SJCRH30 (cell line): ENCODE results near the gene STH. TPM values are rescaled to one million over a fixed set of nuclear protein-coding genes. Genes with fewer than 3 reads are reported as not detected.
"Not testable (repeated sequence)": the region's sequence is repeated elsewhere in the genome, so short reads cannot be mapped to it uniquely, and the experiment has no call there.

ENCODE experiments used
- DNase-seq, 2 experiments: peaks; one replicate each; pipeline ENCODE4 v3.0.0-alpha.2; 2015 to 2020
- H3K27ac ChIP-seq: fragments of 250-450 bp; sonication (Bioruptor Pico); 2 replicates; pipeline ENCODE4 v1.5.1; 2020; ENCODE audit warnings: mild to moderate bottlenecking, moderate library complexity
- H3K27me3 ChIP-seq: fragments of 250-450 bp; sonication (Bioruptor Pico); 2 replicates; pipeline ENCODE4 v1.5.1; 2020; ENCODE audit warnings: mild to moderate bottlenecking, moderate library complexity
- H3K36me3 ChIP-seq: fragments of 250-450 bp; sonication (Bioruptor Pico); 2 replicates; pipeline ENCODE4 v1.5.1; 2020; ENCODE audit warnings: mild to moderate bottlenecking, moderate library complexity
- H3K4me1 ChIP-seq: fragments of 250-450 bp; sonication (Bioruptor Pico); 2 replicates; pipeline ENCODE4 v1.5.1; 2020; ENCODE audit warnings: mild to moderate bottlenecking, moderate library complexity
- H3K4me3 ChIP-seq: fragments of 250-450 bp; sonication (Bioruptor Pico); 2 replicates; pipeline ENCODE4 v1.5.1; 2020; ENCODE audit warnings: mild to moderate bottlenecking, moderate library complexity
- H3K9me3 ChIP-seq: fragments of 250-450 bp; sonication (Bioruptor Pico); replicated peaks from 2 replicates; pipeline ENCODE4 v1.5.1; 2020; ENCODE audit warnings: mild to moderate bottlenecking, moderate library complexity
- total RNA-seq: library from RNA; depleted of rRNA; stranded (reverse); fragments of >200 nt; shearing (Covaris generic); gene quantifications from 2 replicates; pipeline ENCODE4 v1.2.3, GENCODE V29; 2014; rRNA removed

The STH gene
- 0.43 TPM in 1 of 2 replicates, not detected in the other for total RNA-seq

- H3K9me3 ChIP-seq: no peaks in the 10 kb centered on the region
- DNase-seq: no peak
- no peak within 1 kb of the TSS for H3K27ac ChIP-seq
- H3K27me3 ChIP-seq: no peaks in the 10 kb centered on the region
- H3K4me1 ChIP-seq: peaks cover 4% of the 10 kb centered on the region; the same call in 1 of the 2 replicates
- H3K36me3 ChIP-seq: no peaks in the 10 kb centered on the region
- no peak within 1 kb of the TSS for H3K4me3 ChIP-seq
These were observed at the start of gene STH for GRCh38 chr17:45998987-45999899. TSS of gene STH (plus strand) at chr17:45999250. CDS start at chr17:45999280, 30 bp downstream.

- H3K27ac ChIP-seq: no peak overlapping the region
- H3K9me3 ChIP-seq: no peaks in the 10 kb centered on the region
- H3K36me3 ChIP-seq: no peaks in the 10 kb centered on the region
- H3K4me3 ChIP-seq: no peak overlapping the region
- no peaks in the 10 kb centered on the region for H3K4me1 ChIP-seq
- peaks cover 4% of the 10 kb centered on the region; the same call in 1 of the 2 replicates for H3K27me3 ChIP-seq
- no peak for DNase-seq
These were observed 49.2 kb upstream of the STH start for GRCh38 chr17:45949755-45950320.

GRCh38 chr17:45950888-45951287 is 48.2 kb upstream of the STH start:
- Histone ChIP-seq H3K27me3 (peaks cover 4% of the 10 kb centered on the region; the same call in 1 of the 2 replicates), H3K4me3 (no peak overlapping the region), H3K36me3 (no peaks in the 10 kb centered on the region), H3K9me3 (no peaks in the 10 kb centered on the region), H3K27ac (no peak overlapping the region), H3K4me1 (no peaks in the 10 kb centered on the region)
- DNase-seq: no peak

- Histone ChIP-seq H3K9me3 (no peaks in the 10 kb centered on the region), H3K4me1 (no peaks in the 10 kb centered on the region), H3K4me3 (no peak overlapping the region), H3K27me3 (peaks cover 4% of the 10 kb centered on the region; the same call in 1 of the 2 replicates), H3K27ac (no peak overlapping the region), H3K36me3 (no peaks in the 10 kb centered on the region)
- no peak for DNase-seq
These were observed 47.6 kb upstream of the STH start for GRCh38 chr17:45951403-45951802.

- no peak for DNase-seq
- peaks cover 4% of the 10 kb centered on the region; the same call in 1 of the 2 replicates for H3K27me3 ChIP-seq
- H3K27ac ChIP-seq: no peak overlapping the region
- H3K9me3 ChIP-seq: no peaks in the 10 kb centered on the region
- no peaks in the 10 kb centered on the region for H3K36me3 ChIP-seq
- H3K4me3 ChIP-seq: no peak overlapping the region
- H3K4me1 ChIP-seq: no peaks in the 10 kb centered on the region
These were observed 47.1 kb upstream of the STH start for GRCh38 chr17:45951941-45952340.

GRCh38 chr17:45952814-45953320 is 46.2 kb upstream of the STH start:
- no peak for DNase-seq
- Histone ChIP-seq H3K4me1 (no peaks in the 10 kb centered on the region), H3K36me3 (no peaks in the 10 kb centered on the region), H3K9me3 (no peaks in the 10 kb centered on the region), H3K4me3 (no peak overlapping the region), H3K27ac (no peak overlapping the region), H3K27me3 (peaks cover 4% of the 10 kb centered on the region; the same call in 1 of the 2 replicates)

GRCh38 chr17:45953561-45953960 is 45.5 kb upstream of the STH start:
- Histone ChIP-seq H3K27ac (no peak overlapping the region), H3K27me3 (peaks cover 4% of the 10 kb centered on the region; the same call in 1 of the 2 replicates), H3K4me1 (no peaks in the 10 kb centered on the region), H3K4me3 (no peak overlapping the region), H3K9me3 (no peaks in the 10 kb centered on the region), H3K36me3 (no peaks in the 10 kb centered on the region)
- no peak for DNase-seq

GRCh38 chr17:45954914-45955313 is 44.1 kb upstream of the STH start:
- H3K4me1 ChIP-seq: no peaks in the 10 kb centered on the region
- H3K9me3 ChIP-seq: no peaks in the 10 kb centered on the region
- H3K27me3 ChIP-seq: no peaks in the 10 kb centered on the region
- H3K36me3 ChIP-seq: no peaks in the 10 kb centered on the region
- H3K27ac ChIP-seq: no peak overlapping the region
- DNase-seq: no peak
- no peak overlapping the region for H3K4me3 ChIP-seq

- Histone ChIP-seq H3K27me3 (no peaks in the 10 kb centered on the region), H3K4me1 (no peaks in the 10 kb centered on the region), H3K36me3 (no peaks in the 10 kb centered on the region), H3K27ac (no peak overlapping the region), H3K9me3 (no peaks in the 10 kb centered on the region), H3K4me3 (no peak overlapping the region)
- no peak for DNase-seq
These were observed 43.7 kb upstream of the STH start for GRCh38 chr17:45955326-45955725.

- H3K36me3 ChIP-seq: no peaks in the 10 kb centered on the region
- H3K27me3 ChIP-seq: no peaks in the 10 kb centered on the region
- H3K4me1 ChIP-seq: no peaks in the 10 kb centered on the region
- H3K27ac ChIP-seq: no peak overlapping the region
- H3K4me3 ChIP-seq: no peak overlapping the region
- no peak for DNase-seq
- no peaks in the 10 kb centered on the region for H3K9me3 ChIP-seq
These were observed 43.0 kb upstream of the STH start for GRCh38 chr17:45956090-45956489.

- not testable (repeated sequence) for DNase-seq, H3K36me3 ChIP-seq, H3K4me3 ChIP-seq, H3K27me3 ChIP-seq, H3K27ac ChIP-seq, H3K9me3 ChIP-seq, H3K4me1 ChIP-seq
These were observed 42.3 kb upstream of the STH start for GRCh38 chr17:45956746-45957145.

GRCh38 chr17:45958307-45958706 is 40.7 kb upstream of the STH start:
- no peak overlapping the region for H3K27ac ChIP-seq
- no peaks in the 10 kb centered on the region for H3K4me1 ChIP-seq
- no peak for DNase-seq

GRCh38 chr17:45958994-45959665 is 39.9 kb upstream of the STH start:
- no peaks in the 10 kb centered on the region for H3K9me3 ChIP-seq
- no peak overlapping the region for H3K27ac ChIP-seq
- H3K4me1 ChIP-seq: no peaks in the 10 kb centered on the region
- H3K4me3 ChIP-seq: no peak overlapping the region
- no peaks in the 10 kb centered on the region for H3K36me3 ChIP-seq
- DNase-seq: no peak
- H3K27me3 ChIP-seq: no peaks in the 10 kb centered on the region

More at GRCh38 chr17:45958307-45958706, 40.7 kb upstream of the STH start:
- Histone ChIP-seq H3K4me3 (no peak overlapping the region), H3K9me3 (no peaks in the 10 kb centered on the region), H3K36me3 (no peaks in the 10 kb centered on the region), H3K27me3 (no peaks in the 10 kb centered on the region)

- H3K4me3 ChIP-seq: no peak overlapping the region
- no peaks in the 10 kb centered on the region for H3K36me3 ChIP-seq
- H3K9me3 ChIP-seq: no peaks in the 10 kb centered on the region
- no peaks in the 10 kb centered on the region for H3K4me1 ChIP-seq
- H3K27ac ChIP-seq: no peak overlapping the region
- no peak for DNase-seq
- no peaks in the 10 kb centered on the region for H3K27me3 ChIP-seq
These were observed 38.7 kb upstream of the STH start for GRCh38 chr17:45960311-45960710.

- H3K36me3 ChIP-seq: no peaks in the 10 kb centered on the region
- no peaks in the 10 kb centered on the region for H3K27me3 ChIP-seq
- DNase-seq: no peak
- no peak overlapping the region for H3K4me3 ChIP-seq
- no peaks in the 10 kb centered on the region for H3K4me1 ChIP-seq
- H3K9me3 ChIP-seq: no peaks in the 10 kb centered on the region
- no peak overlapping the region for H3K27ac ChIP-seq
These were observed 37.8 kb upstream of the STH start for GRCh38 chr17:45961206-45961605.
